Activated CD8-positive, alpha-beta T cell treated with anti-CD3 and anti-CD28 coated beads for 36 hours (primary cell): ENCODE data around the gene PGS1. TPM values are rescaled to one million over a fixed set of nuclear protein-coding genes. Genes with fewer than 3 reads are reported as not detected.

Source experiments
- ATAC-seq: fragments of 200-7000 bp; cut with Tn5 transposase; one replicate; pipeline ENCODE4 v1.10.0; 2021; ENCODE audit warnings: mild to moderate bottlenecking, moderate library complexity
- CTCF ChIA-PET: fragments of 350-600 bp; sonication (Branson Sonifier 250); formaldehyde crosslinking; loops from one replicate; lab custom pipeline; 2021; ENCODE audit warnings: antibody characterized with exemption; lab: Charles Lee
- POLR2A ChIA-PET: fragments of 350-600 bp; sonication (Branson Sonifier 250); formaldehyde crosslinking; loops from one replicate; lab custom pipeline; 2021; ENCODE audit warnings: antibody characterized with exemption; lab: Charles Lee
- DNase-seq: peaks from one replicate; pipeline ENCODE4 v3.0.0-alpha.2; 2020
- H3K27ac Mint-ChIP-seq: one replicate; pipeline ENCODE4 v1.8.0; 2021; ENCODE audit warnings: mild to moderate bottlenecking, mixed read lengths
- H3K27me3 Mint-ChIP-seq: one replicate; pipeline ENCODE4 v1.8.0; 2021; ENCODE audit warnings: mixed read lengths
- H3K36me3 Mint-ChIP-seq: one replicate; pipeline ENCODE4 v1.8.0; 2021; ENCODE audit warnings: low read depth, mixed read lengths
- H3K4me1 Mint-ChIP-seq: one replicate; pipeline ENCODE4 v1.8.0; 2021; ENCODE audit warnings: low read depth, mixed read lengths
- H3K4me3 Mint-ChIP-seq: one replicate; pipeline ENCODE4 v1.8.0; 2021; ENCODE audit warnings: mild to moderate bottlenecking, moderate library complexity, mixed read lengths
- H3K9me3 Mint-ChIP-seq: one replicate; pipeline ENCODE4 v1.8.0; 2021; ENCODE audit warnings: mixed read lengths
- CTCF ChIP-seq: fragments of 200-600 bp; IDR thresholded peaks from one replicate; pipeline ENCODE4 v1.8.0; 2022; ENCODE audit warnings: antibody characterized with exemption, mild to moderate bottlenecking
- intact Hi-C: fragments of 100-400 bp; cut with micrococcal nuclease; formaldehyde crosslinking; loops from one replicate; pipeline ENCODE4 v1.10.0; 2022
- total RNA-seq, 2 experiments: library from RNA; stranded (reverse); gene quantifications; one replicate each; pipeline ENCODE4 v1.2.3, GENCODE V29; 2021

The PGS1 gene
- total RNA-seq, 2 experiments from 2014 or later, result 42.1 to 43.3 TPM

- no peak for TF ChIP-seq CTCF
- intact Hi-C loops, result no loop called here
- ChIA-PET POLR2A (interaction anchor here (0.6 to 2.7 kb wide), 7 partner anchors 9 to 90 kb away, joined by 3 to 10 read pairs (median 5); partner anchors contain the start of gene PGS1), CTCF (interaction anchor here (1.2 to 3.0 kb wide), 3 partner anchors 15 to 31 kb away, joined by 4 to 17 read pairs (median 7); no protein-coding TSS in a partner anchor)
- Mint-ChIP-seq H3K4me3 (no peak overlapping the region), H3K9me3 (no peaks in the 10 kb centered on the region), H3K27me3 (no peaks in the 10 kb centered on the region), H3K4me1 (peaks cover 44% of the 10 kb centered on the region), H3K36me3 (peaks cover 54% of the 10 kb centered on the region), H3K27ac (peak overlapping the region; percentile 66)
- DNase-seq (no peak), ATAC-seq (no peak)
Measured at GRCh38 chr17:78391051-78391431, 12.6 kb downstream of the PGS1 start.

GRCh38 chr17:78391843-78392242 is 13.4 kb downstream of the PGS1 start:
- Mint-ChIP-seq H3K27me3 (no peaks in the 10 kb centered on the region), H3K4me1 (peaks cover 36% of the 10 kb centered on the region), H3K4me3 (no peak overlapping the region), H3K27ac (peak overlapping the region; percentile 36), H3K36me3 (peaks cover 53% of the 10 kb centered on the region), H3K9me3 (no peaks in the 10 kb centered on the region)
- TF ChIP-seq CTCF, result no peak
- intact Hi-C loops, result no loop called here
- ChIA-PET CTCF (interaction anchor here (0.8 to 3.0 kb wide), 4 partner anchors 11 to 31 kb away, joined by 3 to 17 read pairs (median 5); no protein-coding TSS in a partner anchor), POLR2A (interaction anchor here (1.2 to 2.7 kb wide), 5 partner anchors 10 to 27 kb away, joined by 3 to 10 read pairs (median 5); partner anchors contain the start of gene PGS1)
- DNase-seq (no peak), ATAC-seq (no peak)

- Mint-ChIP-seq H3K4me1 (peaks cover 33% of the 10 kb centered on the region), H3K9me3 (no peaks in the 10 kb centered on the region), H3K27me3 (no peaks in the 10 kb centered on the region), H3K27ac (peak overlapping the region; percentile 36), H3K36me3 (peaks cover 55% of the 10 kb centered on the region), H3K4me3 (no peak overlapping the region)
- intact Hi-C loops, result no loop called here
- ATAC-seq (no peak), DNase-seq (no peak)
- ChIA-PET POLR2A (interaction anchor here (0.9 to 2.7 kb wide), 5 partner anchors 10 to 19 kb away, joined by 3 to 10 read pairs (median 5); partner anchors contain the start of gene PGS1), CTCF (interaction anchor here (0.8 to 3.0 kb wide), 4 partner anchors 11 to 31 kb away, joined by 3 to 17 read pairs (median 5); no protein-coding TSS in a partner anchor)
- no peak for TF ChIP-seq CTCF
Measured at GRCh38 chr17:78392295-78392694, 13.8 kb downstream of the PGS1 start.

GRCh38 chr17:78393575-78393974 is 15.1 kb downstream of the PGS1 start:
- Mint-ChIP-seq H3K27ac (no peak overlapping the region), H3K4me3 (no peak overlapping the region), H3K27me3 (no peaks in the 10 kb centered on the region), H3K36me3 (peaks cover 54% of the 10 kb centered on the region), H3K9me3 (no peaks in the 10 kb centered on the region), H3K4me1 (peaks cover 24% of the 10 kb centered on the region)
- POLR2A ChIA-PET, result no interaction called here
- DNase-seq, result no peak
- intact Hi-C loops, result no loop called here
- no peak for TF ChIP-seq CTCF
- ATAC-seq, result no peak
- CTCF ChIA-PET, result no interaction called here

- TF ChIP-seq CTCF, result no peak
- H3K9me3 Mint-ChIP-seq, result no peaks in the 10 kb centered on the region
- CTCF ChIA-PET, result no interaction called here
- H3K27me3 Mint-ChIP-seq, result no peaks in the 10 kb centered on the region
- H3K27ac Mint-ChIP-seq, result no peak overlapping the region
- H3K4me3 Mint-ChIP-seq, result no peak overlapping the region
- DNase-seq, result no peak
- no peak for ATAC-seq
- POLR2A ChIA-PET, result no interaction called here
- peaks cover 20% of the 10 kb centered on the region for H3K4me1 Mint-ChIP-seq
- intact Hi-C loops, result no loop called here
- H3K36me3 Mint-ChIP-seq, result peaks cover 58% of the 10 kb centered on the region
Measured at GRCh38 chr17:78394209-78394608, 15.8 kb downstream of the PGS1 start.
